Measurements from ENCODE around the gene ZNF697. TPM values are rescaled to one million over a fixed set of nuclear protein-coding genes. Genes with fewer than 3 reads are reported as not detected.
A peak's percentile ranks its signal among the peaks of the same experiment; 100 is the strongest.
"Not testable (repeated sequence)": the region's sequence is repeated elsewhere in the genome, so short reads cannot be mapped to it uniquely, and the experiment has no call there.

ZNF697 gene
- total and polyA plus RNA-seq, 2 of the 4 experiments (the other 2 are of a cell fraction), result 6.2 to 10.2 TPM

- peak; percentile 98 for ATAC-seq (ENCODE audit: low read depth)
- Histone ChIP-seq H3K79me1 (ENCODE audit: low read depth in 1 of 2, low read length in 2 of 2) (no peaks in the 10 kb centered on the region), H4K91ac (ENCODE audit: insufficient read depth, low read depth, low read length) (no peak overlapping the region), H2BK5ac (ENCODE audit: low read depth, low read length, poor library complexity, severe bottlenecking) (no peak overlapping the region), H3K14ac (replicated peaks; ENCODE audit: low read depth, low read length) (no peak overlapping the region), H2AK5ac (ENCODE audit: low read depth, low read length) (no peak overlapping the region), H4K8ac (ENCODE audit: low read depth in 2 of 2, low read length in 2 of 2) (no peak overlapping the region), H3K4ac (ENCODE audit: low read depth, low read length) (no peak overlapping the region), H3K23ac (ENCODE audit: low read depth, low read length) (no peak overlapping the region), H3K4me3 (ENCODE audit: insufficient read depth, low read depth, low read length) (no peak overlapping the region), H4K5ac (ENCODE audit: low read depth, low read length) (no peak overlapping the region), H2AFZ (replicated peaks; ENCODE audit: low read length, poor library complexity) (peak overlapping the region; percentile 21), H4K20me1 (ENCODE audit: insufficient read depth, low read length) (no peaks in the 10 kb centered on the region), H3K27me3 (ENCODE audit: control insufficient read depth, insufficient read depth, low read length) (peaks cover 12% of the 10 kb centered on the region), H3K56ac (ENCODE audit: extremely low read depth, insufficient read depth, low read length) (no peak overlapping the region), H3K9me3 (ENCODE audit: control insufficient read depth, insufficient read depth, low read length) (no peaks in the 10 kb centered on the region), H2BK15ac (ENCODE audit: low read depth, low read length) (no peak overlapping the region), H3K4me1 (ENCODE audit: control insufficient read depth, insufficient read depth, low read length) (no peaks in the 10 kb centered on the region), H2BK20ac (ENCODE audit: low read depth, low read length) (no peak overlapping the region), H3K4me2 (ENCODE audit: low read depth, low read length) (no peak overlapping the region), H3K27ac (ENCODE audit: insufficient read depth, low read length) (no peak overlapping the region), H3K36me3 (ENCODE audit: control insufficient read depth, insufficient read depth, low read length) (no peaks in the 10 kb centered on the region), H2BK120ac (ENCODE audit: low read depth, low read length) (no peak overlapping the region), H3K18ac (ENCODE audit: low read depth, low read length) (no peak overlapping the region), H3K9me1 (ENCODE audit: insufficient read depth, low read length) (no peaks in the 10 kb centered on the region), H2AK9ac (replicated peaks; ENCODE audit: low read depth, low read length, poor library complexity) (no peak overlapping the region), H3K9ac (ENCODE audit: low read depth, low read length) (no peak overlapping the region)
- dilution Hi-C loops (cut with HindIII; ENCODE audit: low sequenced_read_pairs, unreplicated experiment) (no loop called here), in situ Hi-C loops (cut with MboI; ENCODE audit: low sequenced_read_pairs) (no loop called here), intact Hi-C loops (cut with micrococcal nuclease) (loop anchor here (1.0 kb wide), 1 partner anchor 92 kb away; no protein-coding TSS in a partner anchor)
- peak; percentile 77 for TF ChIP-seq RAD21 (IDR thresholded peaks at IDR 0.05; ENCODE audit: low read length)
- no peak for TF ChIP-seq MAZ (IDR thresholded peaks at IDR 0.05; ENCODE audit: borderline replicate concordance, low read depth, low read length)
- peak; percentile 69 for TF ChIP-seq CTCF (conservative IDR thresholded peaks at IDR 0.05; ENCODE audit: low read depth, low read length)
- TF ChIP-seq ELK1 (IDR thresholded peaks at IDR 0.05; ENCODE audit: borderline replicate concordance, low read depth, low read length), result no peak
- peak; percentile 41 for TF ChIP-seq SMC3 (IDR thresholded peaks at IDR 0.05; ENCODE audit: low read depth, low read length)
- ChIA-PET POLR2A (ENCODE audit: unreplicated experiment) (no interaction called here), CTCF (no interaction called here)
- WGBS, 2 experiments (ENCODE audit: extremely low coverage in 2 of 2, insufficient read length in 1 of 2), result no CpG with 5 or more reads among the region's 1 CpG
- peak; percentile 55 for DNase-seq
- BruUV-seq (replicated peaks), result no TSS peak
These were observed 65.3 kb downstream of the ZNF697 start for GRCh38 chr1:119582801-119583200.

DNA sequence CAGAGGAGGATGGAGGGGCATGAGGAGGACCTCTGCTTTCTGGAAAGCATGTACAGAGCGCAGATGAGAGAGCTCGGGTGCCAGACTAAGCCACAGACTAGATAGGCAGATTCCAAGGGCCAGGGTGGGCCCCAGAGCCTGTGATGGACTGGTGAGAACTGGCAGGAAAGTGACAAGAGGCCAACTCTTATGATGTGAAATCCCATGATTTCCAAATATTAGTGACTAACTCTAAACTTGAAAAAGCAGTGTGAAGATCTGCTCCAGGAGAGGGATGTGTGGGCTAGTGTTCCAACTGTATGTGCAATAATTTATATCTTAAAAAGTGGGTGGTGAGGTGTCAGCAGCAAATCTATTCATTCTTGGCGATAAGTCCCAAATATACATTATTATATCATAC, 67.0 kb downstream of the ZNF697 start:
- H3K4me1 ChIP-seq (ENCODE audit: control insufficient read depth, insufficient read depth, low read length); H4K20me1 ChIP-seq (ENCODE audit: insufficient read depth, low read length); H3K9me1 ChIP-seq (ENCODE audit: insufficient read depth, low read length); H3K23ac ChIP-seq (ENCODE audit: low read depth, low read length); H3K14ac ChIP-seq (replicated peaks; ENCODE audit: low read depth, low read length); H2BK20ac ChIP-seq (ENCODE audit: low read depth, low read length); H2BK15ac ChIP-seq (ENCODE audit: low read depth, low read length); H3K56ac ChIP-seq (ENCODE audit: extremely low read depth, insufficient read depth, low read length); dilution Hi-C loops (cut with HindIII; ENCODE audit: low sequenced_read_pairs, unreplicated experiment); H3K27me3 ChIP-seq (ENCODE audit: control insufficient read depth, insufficient read depth, low read length); POLR2A ChIA-PET (ENCODE audit: unreplicated experiment); ATAC-seq (ENCODE audit: low read depth); H2AK5ac ChIP-seq (ENCODE audit: low read depth, low read length); H3K79me1 ChIP-seq (ENCODE audit: low read depth in 1 of 2, low read length in 2 of 2); H2AFZ ChIP-seq (replicated peaks; ENCODE audit: low read length, poor library complexity); H2BK120ac ChIP-seq (ENCODE audit: low read depth, low read length); H3K4ac ChIP-seq (ENCODE audit: low read depth, low read length); H3K9ac ChIP-seq (ENCODE audit: low read depth, low read length); H4K8ac ChIP-seq (ENCODE audit: low read depth in 2 of 2, low read length in 2 of 2); H3K4me3 ChIP-seq (ENCODE audit: insufficient read depth, low read depth, low read length); CTCF ChIA-PET; H3K18ac ChIP-seq (ENCODE audit: low read depth, low read length); H2AK9ac ChIP-seq (replicated peaks; ENCODE audit: low read depth, low read length, poor library complexity); H2BK5ac ChIP-seq (ENCODE audit: low read depth, low read length, poor library complexity, severe bottlenecking); H4K91ac ChIP-seq (ENCODE audit: insufficient read depth, low read depth, low read length); intact Hi-C loops (cut with micrococcal nuclease); DNase-seq; BruUV-seq (replicated peaks); H3K36me3 ChIP-seq (ENCODE audit: control insufficient read depth, insufficient read depth, low read length); H3K27ac ChIP-seq (ENCODE audit: insufficient read depth, low read length); H3K9me3 ChIP-seq (ENCODE audit: control insufficient read depth, insufficient read depth, low read length); H4K5ac ChIP-seq (ENCODE audit: low read depth, low read length); in situ Hi-C loops (cut with MboI; ENCODE audit: low sequenced_read_pairs); H3K4me2 ChIP-seq (ENCODE audit: low read depth, low read length): not testable (repeated sequence)
- WGBS, 2 experiments (ENCODE audit: extremely low coverage in 2 of 2, insufficient read length in 1 of 2), result no CpG with 5 or more reads among the region's 3 CpGs

Measured in IMR-90 (cell line).